Liver (tissue), 9 donors: ENCODE measurements around the gene DHX57. TPM values are rescaled to one million over a fixed set of nuclear protein-coding genes. Genes with fewer than 3 reads are reported as not detected.

Experiments used
- DNase-seq: peaks from one replicate; pipeline ENCODE4 v3.0.0-alpha.2; 2017; ENCODE audit warnings: low spot score
- H3K27ac ChIP-seq, 2 donors: one replicate each; pipeline ENCODE4 v1.7.0; 2013; ENCODE audit warnings: inconsistent platforms in 2 of 2, low read length in 2 of 2, control low read depth in 1 of 2, low read depth in 1 of 2, mild to moderate bottlenecking in 1 of 2
- H3K27me3 ChIP-seq, 4 donors: one replicate each; pipeline versions ENCODE4 v1.6.1 to v1.7.0; 2013; ENCODE audit warnings: low read length in 3 of 4, inconsistent platforms in 1 of 4, mild to moderate bottlenecking in 1 of 4, moderate library complexity in 1 of 4; ENCODE audit not compliant: control insufficient read depth in 4 of 4, insufficient read depth in 4 of 4
- H3K36me3 ChIP-seq, 4 donors: one replicate each; pipeline versions ENCODE4 v1.6.1 to v1.7.0; 2013; ENCODE audit warnings: low read length in 3 of 4, mild to moderate bottlenecking in 3 of 4, low read depth in 1 of 4, moderate library complexity in 1 of 4; ENCODE audit not compliant: control insufficient read depth in 4 of 4, insufficient read depth in 3 of 4
- H3K4me1 ChIP-seq, 4 donors: one replicate each; pipeline versions ENCODE4 v1.6.1 to v1.7.0; 2013; ENCODE audit warnings: low read length in 3 of 4, mild to moderate bottlenecking in 3 of 4, moderate library complexity in 1 of 4; ENCODE audit not compliant: control insufficient read depth in 4 of 4, insufficient read depth in 4 of 4
- H3K4me3 ChIP-seq, 3 donors: one replicate each; pipeline versions ENCODE4 v1.6.1 to v1.7.0; 2013; ENCODE audit warnings: low read length in 3 of 3, control low read depth in 1 of 3, low read depth in 1 of 3, mild to moderate bottlenecking in 1 of 3
- H3K9ac ChIP-seq, 2 donors: one replicate each; pipeline ENCODE4 v1.7.0; 2013; ENCODE audit warnings: low read length in 2 of 2, mild to moderate bottlenecking in 2 of 2, moderate library complexity in 2 of 2, control low read depth in 1 of 2, low read depth in 1 of 2
- H3K9me3 ChIP-seq, 4 donors: one replicate each; pipeline versions ENCODE4 v1.6.1 to v1.7.0; 2013; ENCODE audit warnings: low read length in 3 of 4; ENCODE audit not compliant: control insufficient read depth in 4 of 4
- FOXA1 ChIP-seq: IDR thresholded peaks from 2 replicates; pipeline ENCODE4 v1.6.1; 2016; ENCODE audit warnings: antibody characterized with exemption
- FOXA2 ChIP-seq: IDR thresholded peaks from 2 replicates; pipeline ENCODE4 v1.6.1; 2016; ENCODE audit warnings: antibody characterized with exemption
- GABPA ChIP-seq, 2 donors: IDR thresholded peaks in 1 of 2; conservative IDR thresholded peaks in 1 of 2; 2 replicates each; pipeline ENCODE4 v1.6.1; 2016; ENCODE audit warnings: antibody characterized with exemption in 2 of 2, mild to moderate bottlenecking in 1 of 2, moderate library complexity in 1 of 2
- HNF4A ChIP-seq, 2 donors: conservative IDR thresholded peaks; 2 replicates each; pipeline ENCODE4 v1.6.1; 2016; ENCODE audit warnings: antibody characterized with exemption in 2 of 2, mild to moderate bottlenecking in 2 of 2
- HNF4G ChIP-seq: IDR thresholded peaks from 2 replicates; pipeline ENCODE4 v1.6.1; 2016; ENCODE audit warnings: antibody characterized with exemption
- NR2F2 ChIP-seq: IDR thresholded peaks from 2 replicates; pipeline ENCODE4 v1.6.1; 2016; ENCODE audit warnings: antibody characterized with exemption
- REST ChIP-seq: IDR thresholded peaks from 2 replicates; pipeline ENCODE4 v1.6.1; 2016; ENCODE audit warnings: antibody characterized with exemption, mild to moderate bottlenecking
- TAF1 ChIP-seq: conservative IDR thresholded peaks from 2 replicates; pipeline ENCODE4 v1.6.1; 2016; ENCODE audit warnings: antibody characterized with exemption, mild to moderate bottlenecking
- YY1 ChIP-seq: IDR thresholded peaks from 2 replicates; pipeline ENCODE4 v1.6.1; 2016; ENCODE audit warnings: antibody characterized with exemption, mild to moderate bottlenecking
- WGBS: extraction: QIAGEN DNeasy Blood & Tissue Kit; methylation state at CpG from one replicate; pipeline ENCODE4 v1.1.7; 2013; 5-methylcytosine and 5-hydroxymethylcytosine counted together
- polyA plus RNA-seq, 2 donors: library from polyadenylated mRNA; stranded (reverse) in 1 of 2; unstranded in 1 of 2; fragments of 200-250 nt in 1 of 2; fragments of >200 nt in 1 of 2; fragmentation: Nextera tagmentation in 1 of 2; extraction: Ambion mirVana in 1 of 2; gene quantifications; one replicate each; pipeline versions ENCODE4 v1.2.1 to v1.2.3, GENCODE V29; 2013 to 2015
- total RNA-seq, 2 donors: library from RNA; depleted of rRNA; stranded (reverse); fragments of >200 nt; gene quantifications; one replicate each; pipeline ENCODE4 v1.2.3, GENCODE V29; 2014
- TF ChIP-seq, protein P1 (sequence below): IDR thresholded peaks from 2 replicates; pipeline ENCODE4 v1.6.1; 2016; ENCODE audit warnings: antibody characterized with exemption
- TF ChIP-seq, protein P2 (sequence below): IDR thresholded peaks from 2 replicates; pipeline ENCODE4 v1.6.1; 2016; ENCODE audit warnings: antibody characterized with exemption
- TF ChIP-seq, protein P3 (sequence below): fragments of 150-350 bp; IDR thresholded peaks from 2 replicates; pipeline ENCODE4 v1.5.1; 2017; ENCODE audit warnings: improper control_type of control experiment, low read depth, low read length; ENCODE audit not compliant: missing input control
- donor health status: healthy.
- donor health status: healthy.
- donor health status: healthy.
- donor health status: healthy.
- donor health status: healthy.

DHX57 gene
- total and polyA plus RNA-seq, 4 donors = 2.8 to 8.7 (median 5.4) TPM

GRCh38 chr2:38876407-38876806 is 673 bp upstream of the DHX57 start:
- peak overlapping the region in 1 of 2 donors; percentile 50 for H3K9ac ChIP-seq
- H3K4me1 ChIP-seq = peaks cover 1 to 17% (median 12%) of the 10 kb centered on the region in 4 donors
- 38% methylated on average over 10 of the region's 10 CpGs for WGBS
- no peak for DNase-seq
- peak overlapping the region; percentile 68 to 99 (median 94) for H3K4me3 ChIP-seq
- H3K9me3 ChIP-seq = no peaks in the 10 kb centered on the region
- no peak overlapping the region for H3K27ac ChIP-seq
- no peaks in the 10 kb centered on the region for H3K27me3 ChIP-seq
- peaks cover 0 to 5% (median 1%) of the 10 kb centered on the region in 4 donors for H3K36me3 ChIP-seq
- TF ChIP-seq HNF4G = no peak
- TF ChIP-seq REST = no peak
- TF ChIP-seq, protein P1, sequence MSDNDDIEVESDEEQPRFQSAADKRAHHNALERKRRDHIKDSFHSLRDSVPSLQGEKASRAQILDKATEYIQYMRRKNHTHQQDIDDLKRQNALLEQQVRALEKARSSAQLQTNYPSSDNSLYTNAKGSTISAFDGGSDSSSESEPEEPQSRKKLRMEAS = no peak
- TF ChIP-seq GABPA (IDR thresholded peaks at IDR 0.05 in 1 of 2, conservative IDR thresholded peaks at IDR 0.05 in 1 of 2) = no peak
- TF ChIP-seq HNF4A (conservative IDR thresholded peaks at IDR 0.05) = no peak
- TF ChIP-seq FOXA2 = no peak
- TF ChIP-seq, protein P2, sequence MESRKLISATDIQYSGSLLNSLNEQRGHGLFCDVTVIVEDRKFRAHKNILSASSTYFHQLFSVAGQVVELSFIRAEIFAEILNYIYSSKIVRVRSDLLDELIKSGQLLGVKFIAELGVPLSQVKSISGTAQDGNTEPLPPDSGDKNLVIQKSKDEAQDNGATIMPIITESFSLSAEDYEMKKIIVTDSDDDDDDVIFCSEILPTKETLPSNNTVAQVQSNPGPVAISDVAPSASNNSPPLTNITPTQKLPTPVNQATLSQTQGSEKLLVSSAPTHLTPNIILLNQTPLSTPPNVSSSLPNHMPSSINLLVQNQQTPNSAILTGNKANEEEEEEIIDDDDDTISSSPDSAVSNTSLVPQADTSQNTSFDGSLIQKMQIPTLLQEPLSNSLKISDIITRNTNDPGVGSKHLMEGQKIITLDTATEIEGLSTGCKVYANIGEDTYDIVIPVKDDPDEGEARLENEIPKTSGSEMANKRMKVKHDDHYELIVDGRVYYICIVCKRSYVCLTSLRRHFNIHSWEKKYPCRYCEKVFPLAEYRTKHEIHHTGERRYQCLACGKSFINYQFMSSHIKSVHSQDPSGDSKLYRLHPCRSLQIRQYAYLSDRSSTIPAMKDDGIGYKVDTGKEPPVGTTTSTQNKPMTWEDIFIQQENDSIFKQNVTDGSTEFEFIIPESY = no peak
- TF ChIP-seq YY1 = no peak
- TF ChIP-seq FOXA1 = no peak
- TF ChIP-seq, protein P3, sequence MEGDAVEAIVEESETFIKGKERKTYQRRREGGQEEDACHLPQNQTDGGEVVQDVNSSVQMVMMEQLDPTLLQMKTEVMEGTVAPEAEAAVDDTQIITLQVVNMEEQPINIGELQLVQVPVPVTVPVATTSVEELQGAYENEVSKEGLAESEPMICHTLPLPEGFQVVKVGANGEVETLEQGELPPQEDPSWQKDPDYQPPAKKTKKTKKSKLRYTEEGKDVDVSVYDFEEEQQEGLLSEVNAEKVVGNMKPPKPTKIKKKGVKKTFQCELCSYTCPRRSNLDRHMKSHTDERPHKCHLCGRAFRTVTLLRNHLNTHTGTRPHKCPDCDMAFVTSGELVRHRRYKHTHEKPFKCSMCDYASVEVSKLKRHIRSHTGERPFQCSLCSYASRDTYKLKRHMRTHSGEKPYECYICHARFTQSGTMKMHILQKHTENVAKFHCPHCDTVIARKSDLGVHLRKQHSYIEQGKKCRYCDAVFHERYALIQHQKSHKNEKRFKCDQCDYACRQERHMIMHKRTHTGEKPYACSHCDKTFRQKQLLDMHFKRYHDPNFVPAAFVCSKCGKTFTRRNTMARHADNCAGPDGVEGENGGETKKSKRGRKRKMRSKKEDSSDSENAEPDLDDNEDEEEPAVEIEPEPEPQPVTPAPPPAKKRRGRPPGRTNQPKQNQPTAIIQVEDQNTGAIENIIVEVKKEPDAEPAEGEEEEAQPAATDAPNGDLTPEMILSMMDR = no peak

GRCh38 chr2:38875227-38875575 is 533 bp downstream of the DHX57 start:
- WGBS = 5% methylated on average over 10 of the region's 10 CpGs
- H3K9me3 ChIP-seq = no peaks in the 10 kb centered on the region
- peaks cover 1 to 17% (median 12%) of the 10 kb centered on the region in 4 donors for H3K4me1 ChIP-seq
- no peak for TF ChIP-seq NR2F2
- no peak for TF ChIP-seq TAF1
- no peak for TF ChIP-seq HNF4A (conservative IDR thresholded peaks at IDR 0.05)
- TF ChIP-seq REST = no peak
- H3K9ac ChIP-seq = peak overlapping the region; percentile 2 to 43
- no peak for DNase-seq
- peak overlapping the region; percentile 68 to 99 (median 94) for H3K4me3 ChIP-seq
- no peaks in the 10 kb centered on the region for H3K36me3 ChIP-seq
- no peaks in the 10 kb centered on the region for H3K27me3 ChIP-seq
- H3K27ac ChIP-seq = peak overlapping the region; percentile 10 to 16
